ENCODE data around the gene DENND6B.
"Not testable (repeated sequence)": the region's sequence is repeated elsewhere in the genome, so short reads cannot be mapped to it uniquely, and the experiment has no call there.

Gene DENND6B

GRCh38 chr22:50326956-50327710 is at the start of gene DENND6B:
DENND6B (minus strand) TSS chr22:50327012; CDS start chr22:50326988, 24 bp downstream.
- DNase-seq (ENCODE audit: low spot score), result peak; percentile 71

GRCh38 chr22:50376085-50376651 is 49.4 kb upstream of the DENND6B start:
- DNase-seq (ENCODE audit: low spot score), result peak; percentile 26

GRCh38 chr22:50371101-50371648 is 44.4 kb upstream of the DENND6B start:
- DNase-seq (ENCODE audit: low spot score), result no peak

GRCh38 chr22:50367778-50368500 is 41.1 kb upstream of the DENND6B start:
- DNase-seq (ENCODE audit: low spot score), result no peak

GRCh38 chr22:50363803-50364194 is 37.0 kb upstream of the DENND6B start:
- not testable (repeated sequence) for DNase-seq (ENCODE audit: low spot score)

GRCh38 chr22:50363166-50363802 is 36.5 kb upstream of the DENND6B start:
- no peak for DNase-seq (ENCODE audit: low spot score)

- no peak for DNase-seq (ENCODE audit: low spot score)
Observed at GRCh38 chr22:50361688-50362087, 34.9 kb upstream of the DENND6B start.

- DNase-seq (ENCODE audit: low spot score), result no peak
Observed at GRCh38 chr22:50361222-50361621, 34.4 kb upstream of the DENND6B start.

GRCh38 chr22:50360578-50360977 is 33.8 kb upstream of the DENND6B start:
- no peak for DNase-seq (ENCODE audit: low spot score)

- no peak for DNase-seq (ENCODE audit: low spot score)
Observed at GRCh38 chr22:50357756-50358155, 30.9 kb upstream of the DENND6B start.

GRCh38 chr22:50357222-50357621 is 30.4 kb upstream of the DENND6B start:
- DNase-seq (ENCODE audit: low spot score), result no peak

GRCh38 chr22:50356186-50356585 is 29.4 kb upstream of the DENND6B start:
- no peak for DNase-seq (ENCODE audit: low spot score)

- DNase-seq (ENCODE audit: low spot score), result no peak
Observed at GRCh38 chr22:50348058-50348457, 21.2 kb upstream of the DENND6B start.

GRCh38 chr22:50347157-50347556 is 20.3 kb upstream of the DENND6B start:
- no peak for DNase-seq (ENCODE audit: low spot score)

GRCh38 chr22:50346470-50346869 is 19.7 kb upstream of the DENND6B start:
- DNase-seq (ENCODE audit: low spot score), result no peak

GRCh38 chr22:50343541-50343935 is 16.7 kb upstream of the DENND6B start:
- DNase-seq (ENCODE audit: low spot score), result no peak

- DNase-seq (ENCODE audit: low spot score), result peak; percentile 58
Observed at GRCh38 chr22:50342651-50343540, 16.1 kb upstream of the DENND6B start, which contains the start of gene PPP6R2. PPP6R2 (plus strand) TSS chr22:50343327; CDS start chr22:50393909, 50,582 bp downstream.

GRCh38 chr22:50341977-50342650 is 15.3 kb upstream of the DENND6B start:
- DNase-seq (ENCODE audit: low spot score), result peak; percentile 90

GRCh38 chr22:50339945-50340879 is 13.4 kb upstream of the DENND6B start:
- DNase-seq (ENCODE audit: low spot score), result no peak
